ENCODE measurements around the gene SORCS2. TPM values are rescaled to one million over a fixed set of nuclear protein-coding genes. Genes with fewer than 3 reads are reported as not detected.

Gene SORCS2
- polyA plus RNA-seq, 1 donor: 8.5 TPM

DNA sequence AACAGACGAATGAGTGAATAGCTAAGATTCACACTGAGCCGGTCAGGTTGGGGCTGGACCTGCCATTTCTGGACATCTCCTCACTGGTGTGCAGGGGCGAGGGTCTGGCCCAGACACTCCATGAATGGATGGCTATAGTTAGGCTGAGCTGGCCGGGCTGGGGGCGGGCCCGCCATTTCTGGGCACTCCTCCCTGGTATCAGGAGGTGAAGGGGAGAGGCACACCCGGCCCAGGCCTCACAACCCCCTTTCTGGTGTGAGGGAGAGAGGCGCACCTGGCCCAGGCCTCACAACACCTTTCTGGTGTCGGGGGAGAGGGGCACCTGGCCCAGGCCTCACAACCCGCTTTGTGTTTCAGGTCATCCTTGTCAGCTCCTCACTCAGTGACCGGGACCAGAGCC is 445.6 kb downstream of the SORCS2 start:
- no peak for DNase-seq

DNA sequence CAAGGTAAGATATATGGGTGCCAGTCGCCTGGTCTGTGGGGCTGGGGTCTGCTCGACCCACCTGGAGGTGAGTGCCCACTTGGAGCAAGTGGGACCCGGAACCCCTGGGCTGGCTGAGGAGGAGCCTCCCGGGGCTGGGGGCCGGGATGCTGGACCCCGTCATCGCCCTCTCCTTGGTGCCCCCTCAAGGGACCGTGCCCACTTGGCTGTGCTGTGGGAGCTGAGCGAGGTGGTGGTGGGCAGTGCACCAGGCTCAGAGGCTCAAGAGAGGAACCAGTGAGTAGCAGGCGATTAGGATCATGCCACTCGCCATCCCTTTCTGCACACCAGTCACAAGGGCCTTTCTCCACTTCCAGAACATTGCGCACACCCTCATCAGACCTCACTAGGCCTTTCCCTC is 446.2 kb downstream of the SORCS2 start:
- DNase-seq: no peak

DNA sequence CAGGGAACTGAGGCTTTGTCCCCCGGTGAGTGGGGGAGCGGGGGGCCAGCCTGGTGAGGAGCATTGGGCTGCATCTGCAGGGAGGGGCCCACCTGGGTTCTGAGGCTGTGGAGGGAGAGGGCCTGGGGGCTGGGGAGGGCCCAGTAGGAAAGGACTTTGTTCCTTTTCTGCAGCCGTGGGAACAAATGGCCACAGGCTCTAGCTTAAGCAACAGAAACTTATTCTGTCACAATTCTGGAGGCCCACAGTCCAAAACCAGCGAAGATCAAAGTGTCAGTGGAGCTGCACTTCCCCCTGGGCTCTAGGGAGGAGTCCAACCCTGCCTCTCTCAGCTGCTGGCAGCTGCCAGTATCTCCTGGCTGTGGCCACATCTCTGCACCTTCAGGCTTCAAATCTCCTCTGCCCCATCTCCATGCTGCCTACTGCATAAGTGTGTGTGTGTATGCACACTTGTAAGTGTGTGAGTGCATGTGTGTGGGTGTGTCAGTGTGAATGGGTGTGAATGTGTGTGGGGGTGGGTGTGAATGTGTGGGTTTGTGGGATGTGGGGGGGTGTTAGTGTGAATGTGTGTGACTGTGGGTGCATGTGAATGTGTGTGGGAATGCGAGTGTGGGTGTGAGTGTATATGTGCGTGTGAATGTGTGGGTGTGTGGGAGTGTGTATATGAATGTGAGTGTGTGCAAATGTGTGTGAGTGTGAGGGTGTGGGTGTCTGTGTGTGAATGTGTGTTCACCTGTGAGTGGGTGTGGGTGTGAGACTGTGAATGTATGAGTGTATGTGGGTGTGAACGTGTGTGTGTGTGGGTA is 446.8 kb downstream of the SORCS2 start:
- DNase-seq: no peak

DNA sequence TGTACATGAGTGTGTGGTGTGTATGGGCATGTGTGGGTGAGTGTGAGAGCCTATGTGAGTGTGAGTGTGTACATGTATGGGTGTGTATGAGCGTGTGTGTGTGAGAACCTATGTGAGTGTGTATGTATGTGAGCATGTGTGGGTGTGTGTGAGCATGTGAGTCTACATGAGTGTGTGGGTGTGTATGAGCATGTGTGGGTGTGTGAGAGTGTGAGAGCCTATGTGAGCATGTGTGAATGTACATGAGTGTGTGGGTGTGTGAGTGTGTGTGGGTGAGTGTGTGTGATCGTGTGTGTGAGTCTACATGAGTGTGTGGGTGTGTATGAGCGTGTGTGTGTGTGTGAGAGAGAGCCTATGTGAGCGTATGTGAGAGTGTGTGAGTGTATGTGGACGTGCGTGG is 447.8 kb downstream of the SORCS2 start:
- no peak for DNase-seq

DNA sequence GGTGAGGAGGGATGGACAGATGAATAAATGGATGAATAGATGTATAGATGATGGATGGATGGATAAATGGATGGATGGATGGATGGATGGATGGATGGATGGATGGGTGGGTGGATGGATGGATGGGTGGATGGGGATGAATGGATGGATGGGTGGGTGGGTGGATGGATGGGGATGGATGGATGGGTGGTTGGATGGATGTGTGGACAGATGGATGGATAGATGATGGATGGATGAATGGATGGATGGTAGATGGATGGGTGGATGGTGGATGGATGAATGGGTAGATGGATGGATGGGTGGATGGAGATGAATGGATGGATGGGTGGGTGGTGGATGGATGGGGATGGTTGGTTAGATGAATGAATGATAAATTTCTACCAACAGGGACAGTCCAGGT is 449.4 kb downstream of the SORCS2 start:
- no peak for DNase-seq

DNA sequence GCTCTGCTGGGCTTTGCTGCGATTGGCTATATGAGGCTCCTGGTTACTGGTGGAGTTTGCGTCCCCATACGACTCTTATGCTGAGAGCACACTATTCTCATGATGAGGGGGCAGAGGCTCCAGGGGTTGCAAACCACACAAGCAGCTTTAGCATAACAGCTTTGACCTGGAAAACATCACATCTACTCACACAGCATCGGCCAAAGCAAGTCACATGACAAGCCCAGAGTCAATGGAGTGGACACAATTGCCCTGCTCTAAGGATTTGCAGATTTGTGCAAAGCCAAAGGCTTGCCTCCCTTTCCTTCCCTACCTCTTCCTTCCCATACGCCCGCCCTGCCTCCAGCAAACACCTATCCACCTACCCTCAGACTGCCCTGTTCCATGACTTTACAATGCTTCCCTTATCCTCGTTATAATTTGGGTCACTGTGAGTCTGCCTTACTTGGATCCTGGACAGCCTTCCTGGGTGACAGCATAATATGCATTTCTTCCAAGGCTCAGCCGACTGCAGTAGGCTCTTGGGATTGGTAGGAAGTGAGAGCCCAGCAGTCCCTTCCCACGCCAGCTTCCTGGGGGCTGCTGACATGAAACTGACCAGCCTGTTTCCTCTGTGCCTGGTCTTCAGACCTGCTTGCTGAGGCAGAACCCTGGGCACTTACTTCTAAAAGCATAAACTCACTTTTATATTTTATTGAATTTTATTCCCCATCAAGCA is 450.6 kb downstream of the SORCS2 start:
- DNase-seq: no peak

DNA sequence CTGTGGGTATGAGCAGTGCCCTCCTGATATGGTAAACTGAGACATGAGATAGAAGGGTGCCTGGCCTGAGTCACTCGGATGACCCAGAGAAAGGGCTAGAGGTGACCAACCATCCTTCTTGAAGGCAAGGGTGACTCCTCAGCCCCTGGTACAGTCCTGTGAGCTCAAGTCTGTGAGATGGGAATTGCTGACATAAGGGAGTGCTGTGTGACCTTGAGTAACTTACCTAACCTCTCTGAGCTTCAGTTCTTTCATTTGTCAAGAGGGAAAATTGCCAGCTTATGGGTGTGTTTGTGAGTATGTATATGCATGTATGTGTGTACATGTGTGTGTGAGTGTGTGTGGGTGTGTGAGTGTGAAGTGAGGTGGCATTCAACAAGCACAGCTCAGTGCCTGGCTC is 452.8 kb downstream of the SORCS2 start:
- DNase-seq: no peak

DNA sequence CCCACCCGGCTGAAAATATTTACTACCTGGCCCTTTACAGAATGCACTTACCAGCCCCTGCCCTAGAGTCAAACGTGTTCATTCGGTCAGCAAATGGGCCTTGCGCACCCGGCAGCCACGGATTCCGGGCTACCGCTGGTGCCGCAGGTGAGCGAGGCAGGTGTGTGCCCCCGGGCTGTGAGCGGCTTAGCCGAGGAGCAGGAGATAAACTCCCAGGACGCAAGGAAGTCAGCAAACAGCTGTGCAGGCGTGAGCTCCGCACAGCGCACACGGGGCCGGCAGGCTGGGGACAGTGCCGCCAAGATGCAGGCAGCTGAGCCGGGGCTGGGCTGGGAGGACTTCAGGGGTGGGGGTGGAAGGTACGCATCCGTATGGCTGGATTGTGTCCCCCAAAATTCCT is 453.6 kb downstream of the SORCS2 start:
- DNase-seq: no peak

DNA sequence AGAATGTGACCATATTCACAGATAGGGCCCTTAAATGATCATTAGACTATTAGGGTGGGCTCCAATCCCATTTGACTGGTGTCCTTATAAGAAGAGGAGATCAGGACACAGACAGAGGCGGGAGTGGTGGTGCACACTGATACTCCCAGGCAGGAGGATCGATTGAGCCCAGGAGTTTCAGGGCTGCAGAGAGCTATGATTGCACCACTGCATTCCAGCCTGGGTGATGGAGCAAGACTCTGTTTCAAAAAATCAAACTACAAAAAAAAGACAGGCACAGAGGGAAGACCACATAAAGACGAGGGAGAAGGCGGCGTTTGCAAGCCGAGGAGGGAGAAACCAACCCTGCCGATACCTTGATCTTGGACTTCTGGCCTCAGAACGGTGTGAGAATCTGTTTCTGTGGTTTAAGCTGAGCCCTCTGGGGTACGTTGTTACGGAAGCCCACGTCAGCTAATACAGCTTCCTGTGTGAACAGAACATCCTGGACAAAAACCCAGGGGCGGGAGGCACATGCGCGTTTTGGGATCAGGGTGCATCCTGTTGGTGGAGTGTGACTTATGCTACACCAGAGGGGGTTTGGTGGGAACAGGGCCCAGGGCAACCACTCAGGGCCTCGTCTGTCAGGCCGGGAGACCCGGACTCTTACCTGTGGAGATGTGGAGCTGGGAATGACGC is 454.2 kb downstream of the SORCS2 start:
- DNase-seq: no peak

DNA sequence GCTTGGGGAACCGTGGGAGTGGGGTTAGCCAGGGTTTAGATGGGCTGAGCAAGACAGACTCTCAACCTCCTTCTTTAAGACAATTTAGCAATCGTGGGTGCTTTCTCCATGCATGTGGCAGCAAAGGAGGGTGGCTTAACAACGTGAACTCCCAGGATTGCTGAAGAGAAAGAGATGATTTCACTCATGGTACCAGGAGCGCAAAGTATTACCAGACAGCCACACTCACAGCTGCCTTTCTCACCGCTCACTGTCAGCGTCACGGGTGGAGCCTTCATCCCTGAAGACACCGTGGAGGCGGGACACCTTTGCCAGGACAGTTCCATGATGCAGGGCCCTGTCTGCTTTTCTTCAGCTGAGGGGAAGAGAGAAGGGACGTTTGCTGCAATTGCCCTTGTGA is 454.8 kb downstream of the SORCS2 start:
- no peak for DNase-seq

DNA sequence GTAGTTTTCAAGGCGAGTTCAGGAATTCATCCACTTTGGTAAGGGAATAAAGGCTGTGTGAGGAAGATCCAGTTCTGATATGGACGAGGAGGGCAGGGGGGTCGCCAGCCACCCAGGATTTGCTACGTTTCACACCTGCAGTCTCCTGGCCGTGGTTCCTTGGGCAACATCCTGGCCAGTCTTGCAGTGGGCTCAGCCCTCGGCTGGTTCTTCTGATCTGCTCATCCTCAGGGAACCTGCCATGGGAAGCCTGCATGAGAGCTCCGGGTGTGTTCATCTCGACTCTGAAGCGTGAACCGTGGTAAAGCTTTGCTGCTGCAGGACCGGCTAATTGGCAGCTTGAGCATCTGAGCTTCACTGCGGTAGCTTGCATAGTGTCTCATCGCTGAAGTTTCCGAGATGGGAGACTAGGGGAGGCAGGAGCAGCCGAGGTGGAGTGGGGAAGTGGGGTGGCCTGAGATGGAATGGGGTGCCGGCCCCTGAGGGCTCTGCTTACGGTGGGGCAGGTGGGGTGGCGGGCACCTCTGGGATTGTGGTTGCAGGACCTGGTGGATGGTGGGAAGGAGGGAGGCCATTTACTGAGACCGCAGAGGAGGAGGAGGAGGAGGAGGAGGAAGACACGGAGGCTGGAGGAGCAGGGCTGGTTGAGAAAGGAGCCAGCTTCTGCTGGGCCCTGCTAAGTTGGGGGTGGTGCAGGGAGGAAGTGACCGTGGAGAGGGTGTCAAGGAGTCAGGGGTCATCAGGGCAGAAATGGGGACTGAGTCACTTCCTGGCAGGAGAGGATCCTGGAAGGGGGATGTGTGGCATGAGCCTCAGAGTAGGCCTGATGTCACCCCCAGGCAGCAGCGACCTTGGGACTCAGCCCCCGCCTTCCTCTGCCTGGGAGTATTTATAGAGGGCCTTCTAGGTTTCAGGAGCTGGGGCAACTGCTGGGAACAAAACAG is 455.5 kb downstream of the SORCS2 start:
- DNase-seq: no peak

DNA sequence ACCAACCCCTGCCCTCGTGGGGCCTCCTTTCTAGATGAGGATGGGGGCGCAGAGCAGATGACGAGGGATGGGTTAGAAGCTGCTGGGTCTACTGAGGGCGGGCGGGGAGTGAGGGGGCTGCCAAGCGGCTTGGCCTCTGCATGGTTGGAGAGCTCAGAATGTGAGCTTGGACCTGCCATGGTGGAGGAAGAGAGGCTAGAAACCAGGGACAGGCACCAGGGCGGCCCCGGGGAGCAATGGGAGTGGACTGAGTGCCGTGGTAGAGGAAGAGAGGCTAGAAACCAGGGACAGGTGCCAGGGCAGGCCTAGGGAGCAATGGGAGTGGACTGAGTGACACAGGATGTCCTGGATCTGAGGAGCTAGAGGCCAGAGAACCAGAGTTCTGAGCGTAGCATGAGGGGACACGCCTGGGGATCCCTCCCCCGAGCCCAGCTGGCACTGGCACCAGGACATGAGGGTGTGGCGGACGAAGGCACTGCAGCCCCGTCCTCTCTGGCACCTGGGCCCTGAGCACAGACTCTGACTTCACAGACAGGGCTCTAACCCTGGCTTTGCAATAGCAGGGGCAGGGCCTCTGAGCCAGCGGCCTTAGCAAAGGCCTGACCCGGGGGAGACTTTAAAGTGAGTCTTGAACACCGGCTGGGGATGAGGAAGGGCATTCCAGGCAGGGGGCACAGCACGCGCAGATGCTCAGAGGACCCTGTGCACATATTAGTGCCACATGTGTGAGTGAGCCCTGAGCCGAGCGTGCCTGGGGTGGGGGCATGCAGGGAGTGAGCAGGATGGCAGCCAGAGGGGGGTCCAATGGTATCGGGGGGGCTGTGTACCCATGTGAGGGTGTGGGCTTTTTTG is 456.4 kb downstream of the SORCS2 start:
- DNase-seq: no peak

DNA sequence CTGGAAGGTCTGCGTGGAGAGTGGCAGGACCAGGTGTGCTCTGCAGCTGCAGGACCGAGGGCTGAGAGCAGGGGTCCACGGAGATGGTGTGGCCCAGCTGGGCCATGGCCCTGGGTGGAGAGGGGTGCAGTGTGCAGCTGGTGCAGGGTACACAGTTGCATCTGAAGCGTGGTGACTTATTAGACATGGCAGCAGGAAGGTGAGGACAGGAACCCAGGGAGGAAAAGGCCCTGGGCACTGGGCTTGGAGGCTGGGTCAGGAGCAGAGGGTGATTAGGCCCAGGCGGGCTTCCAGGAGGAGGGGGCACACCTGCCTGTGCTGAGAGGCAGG is 457.0 kb downstream of the SORCS2 start:
- DNase-seq: no peak

DNA sequence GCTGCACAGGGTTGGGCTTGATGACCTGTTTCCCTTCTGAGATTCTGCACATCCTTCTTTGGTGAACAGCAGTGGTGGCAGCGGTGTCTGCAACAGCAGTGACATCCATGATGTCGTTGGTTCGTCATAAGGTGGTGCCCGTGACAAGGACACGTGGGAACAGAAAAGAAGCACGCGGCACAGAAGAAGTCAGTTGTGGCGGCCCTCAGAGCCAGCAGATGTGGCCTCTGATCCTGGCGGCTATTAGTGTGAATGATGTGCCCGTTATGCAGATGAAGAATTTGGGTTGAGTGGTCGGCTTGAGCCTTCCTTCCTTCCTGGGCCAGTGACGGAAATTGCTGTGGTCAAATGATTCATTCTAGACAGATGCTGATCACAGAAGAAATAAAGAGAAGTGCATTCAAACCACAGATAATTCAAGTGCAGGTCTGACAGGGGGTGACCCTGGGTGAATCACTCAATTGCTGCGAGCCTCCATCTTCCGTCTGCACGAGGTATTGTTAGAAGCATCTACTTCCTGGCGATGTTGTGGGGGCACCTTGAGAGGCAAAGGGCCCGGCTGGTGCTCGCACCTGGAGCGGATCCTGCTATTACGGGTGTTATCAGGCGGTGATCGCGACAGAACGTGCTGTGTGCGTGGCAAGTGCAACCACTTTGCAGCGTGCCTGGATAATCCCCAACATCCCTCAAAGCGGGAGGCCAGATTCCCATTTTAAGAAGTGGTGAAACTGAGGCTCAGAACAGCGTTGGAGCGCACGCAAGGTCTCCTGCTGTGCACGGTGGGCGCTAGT is 457.6 kb downstream of the SORCS2 start:
- DNase-seq: no peak

DNA sequence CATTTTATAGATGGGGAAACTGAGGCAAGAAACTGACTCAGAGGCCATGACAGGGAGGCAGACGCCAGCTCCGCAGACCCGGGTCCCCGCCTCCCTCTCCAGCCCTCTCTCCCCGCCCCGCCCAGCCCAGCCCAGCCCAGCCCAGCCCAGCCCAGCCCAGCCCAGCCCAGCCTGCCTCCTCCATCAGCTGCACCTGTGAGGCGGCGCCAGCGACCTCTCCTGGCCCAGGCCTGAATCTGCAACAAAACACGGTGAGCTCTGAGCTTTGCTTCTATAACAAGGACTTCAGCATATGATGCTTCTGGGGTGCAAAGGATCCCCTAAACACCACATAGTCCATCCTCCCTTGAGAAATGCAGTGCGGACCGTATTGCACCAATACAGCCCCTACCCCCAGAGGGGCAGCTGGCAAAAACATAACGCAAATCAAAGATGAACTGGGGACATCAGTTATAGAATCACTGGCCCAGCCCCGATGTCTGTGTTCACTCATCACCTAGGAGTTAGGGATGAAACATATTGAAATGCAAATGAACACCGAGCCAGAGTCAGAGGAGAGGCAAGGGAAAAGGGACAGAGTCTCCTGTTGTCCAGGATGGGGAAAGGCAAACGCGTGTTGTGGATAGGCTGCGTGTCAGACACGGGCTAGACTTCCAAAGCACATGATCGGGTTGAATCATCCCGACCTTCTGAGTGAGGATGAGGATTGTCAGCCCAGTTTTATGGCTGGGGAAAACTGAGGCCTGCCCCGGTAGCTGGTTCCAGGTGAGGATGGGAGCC is 458.5 kb downstream of the SORCS2 start:
- DNase-seq: no peak

DNA sequence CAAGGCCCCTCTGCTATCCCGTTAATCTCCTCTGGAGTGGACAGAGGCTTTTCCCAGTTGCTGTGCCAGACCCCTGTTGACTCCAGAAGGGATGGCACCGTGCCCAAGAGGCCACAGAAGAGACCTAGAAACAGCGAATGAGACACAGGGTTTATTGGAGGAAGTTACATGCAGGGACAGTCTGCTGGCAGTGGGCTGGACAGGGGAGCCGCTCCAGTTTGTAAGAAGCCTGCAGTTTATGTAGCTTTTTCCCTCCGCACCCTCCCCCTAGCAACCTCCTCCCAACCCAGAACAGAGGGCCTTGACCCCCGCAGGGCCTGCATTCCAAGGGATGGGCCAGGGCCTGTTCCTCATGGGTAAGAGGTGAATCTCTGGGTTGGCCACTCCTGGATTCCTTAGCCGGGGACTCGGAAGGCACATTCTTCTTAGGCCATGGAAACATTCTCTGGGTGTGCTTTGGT is 459.2 kb downstream of the SORCS2 start:
- no peak for DNase-seq

DNA sequence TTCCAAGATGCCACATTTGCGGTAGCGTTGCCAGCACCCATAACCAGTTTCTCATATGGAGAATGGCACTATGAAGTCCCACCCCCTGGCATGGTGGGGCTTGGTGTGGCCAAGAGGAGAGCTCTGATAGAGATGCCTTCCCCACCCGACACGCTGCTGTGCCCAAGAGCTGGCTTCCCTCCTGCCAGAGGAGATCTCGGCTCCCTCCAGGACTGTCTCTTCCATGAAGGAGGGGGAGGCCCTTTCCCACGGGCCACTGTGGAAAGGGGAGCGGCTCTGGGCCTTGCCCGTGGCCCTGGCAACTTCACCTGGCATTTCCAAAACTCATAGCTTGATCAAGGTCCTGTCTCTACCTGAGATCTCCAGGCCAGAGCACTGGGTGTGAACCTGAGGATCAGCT is 459.7 kb downstream of the SORCS2 start:
- DNase-seq: no peak

DNA sequence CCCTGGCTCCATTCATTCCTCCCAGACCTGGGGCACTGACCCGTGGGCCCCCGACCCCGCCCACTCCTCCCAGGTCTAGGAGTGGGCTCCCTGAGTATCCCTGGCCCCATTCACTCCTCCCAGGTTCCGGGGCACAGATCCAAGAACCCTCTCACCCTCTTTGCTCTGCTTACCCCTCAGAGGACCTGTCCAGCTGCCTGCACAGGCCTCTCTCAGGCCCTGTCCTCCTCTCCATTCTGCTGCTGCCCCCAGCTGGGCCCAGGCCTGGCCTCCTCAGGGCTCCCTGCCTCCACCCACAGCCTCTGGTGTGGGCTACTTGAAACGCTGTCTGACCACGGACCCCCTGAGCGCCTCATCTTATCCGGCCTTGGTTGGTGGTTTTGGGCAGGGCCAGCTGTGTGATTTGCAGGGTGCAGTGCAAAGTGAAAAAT is 460.1 kb downstream of the SORCS2 start:
- no peak for DNase-seq

DNA sequence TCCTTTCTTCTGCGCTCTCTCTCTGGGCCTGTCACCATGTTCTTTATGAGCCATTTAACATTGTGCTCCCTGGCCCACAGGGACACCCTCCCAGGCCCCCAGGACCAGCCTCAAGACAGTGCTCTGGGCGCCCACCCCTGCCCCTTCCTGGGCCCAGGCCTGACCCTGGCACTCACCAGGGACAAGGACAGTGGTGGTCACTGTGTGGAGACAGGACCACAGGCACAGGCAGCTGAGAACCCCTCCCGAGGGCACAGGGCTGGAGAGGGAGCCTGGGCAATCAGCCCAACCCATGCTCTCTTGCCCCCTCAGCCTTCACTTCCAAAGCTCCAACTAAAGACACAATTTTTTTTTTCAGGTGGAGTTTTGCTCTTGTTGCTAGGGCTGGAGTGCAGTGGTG is 460.6 kb downstream of the SORCS2 start:
- no peak for DNase-seq
